Measurements from ENCODE around the gene FBL.

The FBL gene

GRCh38 chr19:39871886-39872866 is 26.0 kb upstream of the FBL start:
- no peak for DNase-seq (ENCODE audit: low read depth)
- no peak overlapping the region for H3K4me3 ChIP-seq (ENCODE audit: low read length)
- no peak for TF ChIP-seq CTCF (IDR thresholded peaks at IDR 0.05; ENCODE audit: insufficient read depth, low read depth, low read length, missing control alignments)

- H3K4me3 ChIP-seq (ENCODE audit: low read length) = no peak overlapping the region
- TF ChIP-seq CTCF (IDR thresholded peaks at IDR 0.05; ENCODE audit: insufficient read depth, low read depth, low read length, missing control alignments) = no peak
- no peak for DNase-seq (ENCODE audit: low read depth)
Observed at GRCh38 chr19:39871362-39871761, 25.2 kb upstream of the FBL start.

- TF ChIP-seq CTCF (IDR thresholded peaks at IDR 0.05; ENCODE audit: insufficient read depth, low read depth, low read length, missing control alignments) = no peak
- H3K4me3 ChIP-seq (ENCODE audit: low read length) = no peak overlapping the region
- no peak for DNase-seq (ENCODE audit: low read depth)
Observed at GRCh38 chr19:39870171-39870971, 24.2 kb upstream of the FBL start.

- TF ChIP-seq CTCF (IDR thresholded peaks at IDR 0.05; ENCODE audit: insufficient read depth, low read depth, low read length, missing control alignments) = no peak
- H3K4me3 ChIP-seq (ENCODE audit: low read length) = no peak overlapping the region
- no peak for DNase-seq (ENCODE audit: low read depth)
Observed at GRCh38 chr19:39867952-39868351, 21.8 kb upstream of the FBL start.

GRCh38 chr19:39867133-39867532 is 21.0 kb upstream of the FBL start:
- no peak for DNase-seq (ENCODE audit: low read depth)
- H3K4me3 ChIP-seq (ENCODE audit: low read length) = no peak overlapping the region
- TF ChIP-seq CTCF (IDR thresholded peaks at IDR 0.05; ENCODE audit: insufficient read depth, low read depth, low read length, missing control alignments) = no peak

GRCh38 chr19:39865953-39866352 is 19.8 kb upstream of the FBL start:
- TF ChIP-seq CTCF (IDR thresholded peaks at IDR 0.05; ENCODE audit: insufficient read depth, low read depth, low read length, missing control alignments) = no peak
- no peak for DNase-seq (ENCODE audit: low read depth)

More at GRCh38 chr19:39865953-39866352, 19.8 kb upstream of the FBL start:
- no peak overlapping the region for H3K4me3 ChIP-seq (ENCODE audit: low read length)
